ENCODE measurements around the gene LAMC2.

DNA sequence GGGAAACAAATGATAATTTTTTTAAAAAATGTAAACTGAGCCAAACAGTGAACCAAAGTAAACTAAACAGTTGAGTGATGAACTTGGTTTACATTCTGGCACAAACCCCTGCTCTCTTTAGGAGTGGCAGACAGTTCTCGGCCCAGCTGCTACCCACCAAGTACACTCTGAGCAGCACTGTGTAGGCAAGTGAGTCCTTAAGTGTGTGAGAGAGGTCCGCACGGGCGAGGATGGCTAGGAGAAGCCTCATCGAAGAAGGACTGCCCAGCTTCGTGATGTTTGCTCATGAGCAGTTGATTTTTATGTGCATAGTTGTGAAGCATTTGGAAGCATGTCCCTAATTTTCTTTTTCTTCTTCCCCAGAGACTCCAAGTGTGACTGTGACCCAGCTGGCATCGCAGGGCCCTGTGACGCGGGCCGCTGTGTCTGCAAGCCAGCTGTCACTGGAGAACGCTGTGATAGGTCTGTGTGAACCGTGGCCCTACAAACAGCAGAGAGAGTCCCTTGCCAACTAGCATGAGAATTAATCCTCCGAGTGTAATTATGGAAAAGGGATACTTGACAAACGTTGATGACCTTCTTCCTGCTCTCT is 32.1 kb downstream of the LAMC2 start:
- TF ChIP-seq CTCF (IDR thresholded peaks at IDR 0.05; ENCODE audit: borderline replicate concordance, extremely low read depth, low read length, poor library complexity, severe bottlenecking) (no peak), EZH2 (IDR thresholded peaks at IDR 0.05; ENCODE audit: borderline replicate concordance, low read depth, low read length, severe bottlenecking) (no peak)
